Neural crest cell (in vitro differentiated cells): Measurements from ENCODE around the gene C1orf198. TPM values are rescaled to one million over a fixed set of nuclear protein-coding genes. Genes with fewer than 3 reads are reported as not detected.

ENCODE experiments used
- DNase-seq: peaks from one replicate; pipeline ENCODE4 v3.0.0; 2021; ENCODE audit warnings: low read depth, mixed read lengths, low spot score
- H3K27ac Mint-ChIP-seq: one replicate; pipeline ENCODE4 v1.8.0; 2021; ENCODE audit warnings: mild to moderate bottlenecking, mixed read lengths; ENCODE audit not compliant: unreplicated experiment
- H3K27me3 Mint-ChIP-seq: 2 replicates; pipeline ENCODE4 v1.8.0; 2021; ENCODE audit warnings: low read depth, mild to moderate bottlenecking, mixed read lengths
- H3K36me3 Mint-ChIP-seq: 2 replicates; pipeline ENCODE4 v1.8.0; 2021; ENCODE audit warnings: low read depth, mild to moderate bottlenecking, mixed read lengths
- H3K4me1 Mint-ChIP-seq: 2 replicates; pipeline ENCODE4 v1.8.0; 2021; ENCODE audit warnings: mixed read lengths
- H3K4me3 Mint-ChIP-seq: one replicate; pipeline ENCODE4 v1.8.0; 2021; ENCODE audit warnings: mild to moderate bottlenecking, mixed read lengths
- H3K9me3 Mint-ChIP-seq: 2 replicates; pipeline ENCODE4 v1.8.0; 2021; ENCODE audit warnings: mixed read lengths
- total RNA-seq: library from RNA; stranded (reverse); gene quantifications from 2 replicates; pipeline ENCODE4 v1.2.1, GENCODE V29; 2021
- TF ChIP-seq, protein P1 (sequence below): fragments of 200-600 bp; sonication (generic); conservative IDR thresholded peaks from 2 replicates; pipeline ENCODE4 v1.5.0; 2021; ENCODE audit warnings: antibody characterized with exemption, mild to moderate bottlenecking

C1orf198 gene
- total RNA-seq, 1 donor from 2014 or later, result 73.5 TPM

DNA sequence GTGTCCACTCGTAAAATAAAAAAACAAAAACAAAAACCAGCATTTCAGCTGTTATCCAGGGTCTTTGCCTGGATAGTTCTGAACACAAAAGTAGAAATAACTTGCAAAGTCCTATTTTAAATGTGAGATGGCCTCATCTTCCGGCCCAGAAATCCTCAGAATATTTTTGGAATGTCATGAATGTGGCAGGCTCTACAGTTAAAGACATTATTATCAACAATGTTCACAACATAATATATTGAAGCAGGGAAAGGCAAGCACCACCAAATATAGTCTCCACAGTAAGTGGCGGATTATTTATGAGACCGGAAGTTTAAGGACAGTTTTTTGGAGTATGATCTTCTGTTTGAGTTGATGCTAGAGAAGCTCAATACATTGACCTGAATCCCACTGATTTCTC is 1.2 kb upstream of the C1orf198 start:
- peak overlapping the region; percentile 96 for H3K4me3 Mint-ChIP-seq
- H3K9me3 Mint-ChIP-seq, result no peaks in the 10 kb centered on the region
- H3K27ac Mint-ChIP-seq, result peak overlapping the region; percentile 99
- TF ChIP-seq, protein P1, sequence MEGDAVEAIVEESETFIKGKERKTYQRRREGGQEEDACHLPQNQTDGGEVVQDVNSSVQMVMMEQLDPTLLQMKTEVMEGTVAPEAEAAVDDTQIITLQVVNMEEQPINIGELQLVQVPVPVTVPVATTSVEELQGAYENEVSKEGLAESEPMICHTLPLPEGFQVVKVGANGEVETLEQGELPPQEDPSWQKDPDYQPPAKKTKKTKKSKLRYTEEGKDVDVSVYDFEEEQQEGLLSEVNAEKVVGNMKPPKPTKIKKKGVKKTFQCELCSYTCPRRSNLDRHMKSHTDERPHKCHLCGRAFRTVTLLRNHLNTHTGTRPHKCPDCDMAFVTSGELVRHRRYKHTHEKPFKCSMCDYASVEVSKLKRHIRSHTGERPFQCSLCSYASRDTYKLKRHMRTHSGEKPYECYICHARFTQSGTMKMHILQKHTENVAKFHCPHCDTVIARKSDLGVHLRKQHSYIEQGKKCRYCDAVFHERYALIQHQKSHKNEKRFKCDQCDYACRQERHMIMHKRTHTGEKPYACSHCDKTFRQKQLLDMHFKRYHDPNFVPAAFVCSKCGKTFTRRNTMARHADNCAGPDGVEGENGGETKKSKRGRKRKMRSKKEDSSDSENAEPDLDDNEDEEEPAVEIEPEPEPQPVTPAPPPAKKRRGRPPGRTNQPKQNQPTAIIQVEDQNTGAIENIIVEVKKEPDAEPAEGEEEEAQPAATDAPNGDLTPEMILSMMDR, result no peak
- DNase-seq, result no peak
- no peaks in the 10 kb centered on the region for H3K27me3 Mint-ChIP-seq
- H3K36me3 Mint-ChIP-seq, result peaks cover 3% of the 10 kb centered on the region
- peaks cover 40% of the 10 kb centered on the region for H3K4me1 Mint-ChIP-seq

DNA sequence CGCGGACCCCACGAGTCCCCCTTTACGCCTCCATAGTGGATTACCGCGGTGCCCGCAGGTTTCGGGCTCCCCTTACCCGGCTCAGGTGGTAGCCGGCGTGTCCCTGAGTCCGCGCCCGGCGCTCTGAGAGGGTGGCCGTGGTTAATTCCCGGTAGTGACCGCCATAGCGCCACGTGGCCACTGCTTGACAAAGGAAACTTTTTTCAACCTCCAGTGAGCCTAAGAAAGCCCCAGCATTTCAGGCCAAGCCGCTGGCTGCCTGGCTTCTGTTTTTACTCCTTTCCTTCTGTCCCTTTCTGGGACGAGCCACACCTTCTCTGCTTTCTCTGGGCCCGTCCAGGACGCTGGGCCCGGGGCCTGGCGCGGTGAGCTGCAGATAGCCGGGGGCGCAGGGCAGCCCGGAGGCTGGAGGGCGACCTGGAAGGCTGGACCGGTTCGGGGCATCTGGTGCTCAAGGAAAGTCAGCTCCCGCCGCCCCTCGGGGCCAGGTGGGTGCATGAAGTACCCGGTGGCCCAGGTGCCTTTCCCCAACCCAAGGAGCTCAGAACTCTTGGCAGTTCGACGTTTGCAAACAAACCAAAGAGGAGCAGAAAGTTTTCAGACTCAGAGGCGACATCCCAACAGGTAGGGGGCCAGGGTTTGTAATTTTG is 540 bp upstream of the C1orf198 start:
- Mint-ChIP-seq H3K27me3 (no peaks in the 10 kb centered on the region), H3K4me3 (peak overlapping the region; percentile 96), H3K4me1 (peaks cover 46% of the 10 kb centered on the region), H3K36me3 (peaks cover 3% of the 10 kb centered on the region), H3K9me3 (no peaks in the 10 kb centered on the region), H3K27ac (peak overlapping the region; percentile 99)
- TF ChIP-seq, protein P1, result no peak
- peak; percentile 59 for DNase-seq

DNA sequence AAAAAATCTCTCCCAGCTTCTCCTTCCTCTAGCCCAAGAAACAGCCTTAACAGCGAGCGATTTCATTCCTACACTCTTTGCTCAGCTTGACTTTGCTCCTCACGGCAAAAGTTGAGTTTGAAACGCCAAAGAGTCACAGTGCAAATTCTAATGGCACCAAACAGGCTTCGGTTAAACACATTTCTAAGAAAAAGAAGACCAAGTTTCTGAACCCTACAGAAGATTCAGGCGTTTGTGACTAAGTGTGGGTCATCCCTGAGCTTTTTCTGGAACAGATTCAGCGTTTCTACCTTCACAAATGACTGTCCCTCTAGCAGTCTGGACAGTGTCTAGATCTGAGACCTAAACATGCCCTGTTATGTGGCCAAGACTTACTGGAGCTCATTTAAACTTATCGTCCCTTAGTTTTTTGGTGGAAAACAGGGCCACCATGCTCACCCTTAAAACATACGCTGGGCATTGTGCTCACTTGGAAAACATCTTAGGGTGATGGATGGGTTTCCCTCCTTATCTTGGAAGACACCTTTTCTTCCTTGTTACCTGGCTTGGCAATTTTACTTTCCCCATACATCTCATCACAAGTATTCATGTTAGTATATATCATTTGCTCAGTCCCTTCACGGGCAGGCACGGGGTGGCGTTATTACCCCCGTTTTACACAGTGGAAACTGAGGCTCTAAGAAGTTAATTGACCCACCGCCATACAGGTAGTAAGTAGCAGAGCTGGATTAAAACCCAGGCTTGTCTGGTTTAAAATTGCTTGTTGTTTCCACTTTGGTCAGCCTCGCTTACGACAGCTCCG is 1.0 kb downstream of the C1orf198 start:
- H3K36me3 Mint-ChIP-seq, result peaks cover 3% of the 10 kb centered on the region
- H3K27me3 Mint-ChIP-seq, result no peaks in the 10 kb centered on the region
- peaks cover 59% of the 10 kb centered on the region for H3K4me1 Mint-ChIP-seq
- H3K9me3 Mint-ChIP-seq, result no peaks in the 10 kb centered on the region
- TF ChIP-seq, protein P1, result no peak
- peak overlapping the region; percentile 95 for H3K27ac Mint-ChIP-seq
- H3K4me3 Mint-ChIP-seq, result peak overlapping the region; percentile 98
- DNase-seq, result no peak

DNA sequence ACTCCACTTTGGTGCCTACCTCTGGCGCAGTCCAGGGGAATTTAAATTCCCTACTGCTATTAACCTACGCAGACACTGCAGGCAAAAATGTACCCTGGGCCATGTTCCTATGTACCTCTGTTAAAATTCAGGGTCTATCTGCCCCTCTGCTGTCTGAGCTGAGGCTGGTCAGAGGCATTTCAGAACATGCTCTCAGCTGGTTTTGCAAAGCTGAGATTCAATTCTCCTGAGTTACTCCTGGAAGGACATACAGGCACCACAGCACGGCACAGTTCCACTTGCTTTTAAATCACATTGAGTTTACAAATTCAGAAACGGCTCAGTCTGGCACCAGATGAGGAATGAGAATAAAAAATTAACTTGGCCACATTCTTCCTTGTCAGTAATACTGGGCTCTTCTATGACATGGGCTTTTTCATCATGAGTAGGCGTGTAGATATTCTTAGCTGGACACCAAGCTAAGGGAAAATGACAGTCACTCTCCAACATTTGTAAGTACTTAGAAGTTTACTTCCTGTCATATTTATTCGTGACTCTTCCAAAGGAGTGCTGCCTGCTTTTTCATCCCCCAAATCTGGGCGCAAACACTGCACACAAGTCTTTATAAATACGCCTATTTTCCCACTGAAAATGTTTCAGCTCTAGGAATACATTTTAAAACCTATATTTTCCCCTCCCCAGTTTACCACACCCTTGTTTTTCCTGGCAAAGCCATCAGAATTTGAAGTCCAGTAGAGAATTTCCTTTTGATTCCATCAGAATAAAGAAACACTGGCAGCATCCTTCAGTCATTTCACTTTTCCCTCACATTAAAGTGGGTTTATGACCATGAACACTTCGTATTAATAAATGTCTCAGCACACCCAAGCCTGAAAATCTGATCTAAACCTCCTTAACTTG is 1.9 kb downstream of the C1orf198 start:
- Mint-ChIP-seq H3K36me3 (peaks cover 5% of the 10 kb centered on the region), H3K4me1 (peaks cover 61% of the 10 kb centered on the region), H3K27me3 (no peaks in the 10 kb centered on the region), H3K4me3 (peak overlapping the region; percentile 98), H3K9me3 (no peaks in the 10 kb centered on the region), H3K27ac (peak overlapping the region; percentile 38)
- DNase-seq, result no peak
- TF ChIP-seq, protein P1, result no peak

DNA sequence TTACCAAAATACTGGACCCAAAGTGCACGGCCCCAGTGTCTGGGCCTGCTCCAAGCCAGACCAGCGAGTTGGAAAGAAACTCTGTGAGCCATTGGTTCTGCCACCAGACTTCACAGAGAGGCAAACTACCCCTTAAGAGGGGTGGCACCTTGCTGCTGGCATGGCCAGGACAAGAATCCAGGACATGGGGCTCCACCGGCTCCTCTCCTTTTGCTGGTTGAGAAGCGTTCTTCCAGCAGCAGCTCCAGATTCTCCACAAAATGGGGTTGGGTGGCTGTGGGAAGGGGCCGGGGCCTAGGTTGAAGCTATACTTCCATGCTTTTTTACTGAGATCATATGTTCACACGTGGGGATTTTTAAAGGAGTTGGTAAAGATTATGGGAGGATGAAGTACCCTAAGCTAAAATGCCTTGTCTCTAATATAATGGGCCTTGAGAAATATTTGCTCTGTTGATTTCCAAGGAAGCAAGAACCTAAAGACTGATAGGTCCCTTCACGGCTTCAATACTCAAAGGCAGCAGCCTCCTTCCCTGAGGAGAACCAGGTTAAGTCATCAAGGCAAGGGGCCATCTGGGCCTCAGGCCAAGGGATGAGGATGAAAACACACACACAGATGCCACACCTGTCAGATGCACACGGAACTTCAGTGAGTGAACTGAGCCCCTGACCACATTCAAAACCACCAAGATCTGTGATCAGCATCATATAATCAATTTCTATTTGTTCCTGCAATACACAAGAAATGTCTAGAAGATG is 3.1 kb downstream of the C1orf198 start:
- peaks cover 73% of the 10 kb centered on the region for H3K4me1 Mint-ChIP-seq
- H3K27ac Mint-ChIP-seq, result no peak overlapping the region
- DNase-seq, result no peak
- peaks cover 5% of the 10 kb centered on the region for H3K9me3 Mint-ChIP-seq
- peaks cover 11% of the 10 kb centered on the region for H3K36me3 Mint-ChIP-seq
- TF ChIP-seq, protein P1, result no peak
- H3K27me3 Mint-ChIP-seq, result no peaks in the 10 kb centered on the region
- peak overlapping the region; percentile 98 for H3K4me3 Mint-ChIP-seq
